Panc1 (cell line): ENCODE results near the gene EIF4E3. TPM values are rescaled to one million over a fixed set of nuclear protein-coding genes. Genes with fewer than 3 reads are reported as not detected.

ENCODE experiments used
- ATAC-seq: fragments of 200-7000 bp; cut with Tn5 transposase; 2 replicates; pipeline ENCODE4 v1.9.1; 2020; ENCODE audit warnings: mild to moderate bottlenecking, moderate library complexity
- BruUV-seq: library from RNA; stranded (reverse); fragments of 400-500 nt; replicated peaks from 2 replicates; lab custom pipeline; 2021; lab: Mats Ljungman, UMichigan
- CTCF ChIA-PET: fragments of 300-600 bp; sonication (Branson Sonifier 250); formaldehyde crosslinking; loops from one replicate; lab custom pipeline; 2022; ENCODE audit warnings: antibody characterized with exemption; lab: Charles Lee
- POLR2A ChIA-PET: fragments of 300-600 bp; sonication (Branson Sonifier 250); formaldehyde crosslinking; loops from one replicate; lab custom pipeline; 2022; ENCODE audit warnings: antibody characterized with exemption; lab: Charles Lee
- DNase-seq: peaks from one replicate; pipeline ENCODE4 v3.0.0-alpha.2; 2010; ENCODE audit warnings: low read depth, low spot score
- H3K27ac ChIP-seq: 2 replicates; pipeline ENCODE4 v1.5.1; 2011; ENCODE audit warnings: mild to moderate bottlenecking, low read length, inconsistent platforms
- H3K27me3 ChIP-seq: fragments of 200-500 bp; sonication (Bioruptor generic); 2 replicates; pipeline ENCODE4 v1.6.0; 2014; ENCODE audit warnings: low read length, inconsistent platforms; ENCODE audit not compliant: control insufficient read depth, insufficient read depth
- H3K36me3 ChIP-seq: fragments of 200-500 bp; sonication (Bioruptor generic); 2 replicates; pipeline ENCODE4 v1.5.1; 2014; ENCODE audit warnings: inconsistent platforms, mild to moderate bottlenecking, low read length, moderate library complexity; ENCODE audit not compliant: control insufficient read depth, insufficient read depth
- H3K4me1 ChIP-seq: 2 replicates; pipeline ENCODE4 v1.5.1; 2011; ENCODE audit warnings: inconsistent platforms, mild to moderate bottlenecking, low read length, moderate library complexity; ENCODE audit not compliant: control insufficient read depth, insufficient read depth
- H3K4me3 ChIP-seq, 2 experiments: 2 replicates each; pipeline ENCODE4 v1.5.1; 2011 to 2012; ENCODE audit warnings: low read depth in 2 of 2, low read length in 2 of 2, mild to moderate bottlenecking in 2 of 2, inconsistent platforms in 1 of 2, moderate library complexity in 1 of 2
- H3K9me3 ChIP-seq: fragments of 200-500 bp; sonication (Bioruptor generic); 2 replicates; pipeline ENCODE4 v1.5.1; 2014; ENCODE audit warnings: low read depth, mild to moderate bottlenecking, inconsistent platforms, low read length, moderate library complexity; ENCODE audit not compliant: control insufficient read depth, insufficient read depth
- CTCF ChIP-seq: fragments of 450-650 bp; IDR thresholded peaks from 2 replicates; pipeline ENCODE4 v1.5.1; 2017; ENCODE audit warnings: mild to moderate bottlenecking
- POLR2AphosphoS5 ChIP-seq: IDR thresholded peaks from 2 replicates; pipeline ENCODE4 v1.6.1; 2012; ENCODE audit warnings: mild to moderate bottlenecking, low read depth, low read length, moderate library complexity
- REST ChIP-seq, 2 experiments: IDR thresholded peaks; 2 replicates each; pipeline ENCODE4 v1.6.1; 2011 to 2012; ENCODE audit warnings: low read depth in 2 of 2, control low read depth in 1 of 2, low read length in 1 of 2, mild to moderate bottlenecking in 1 of 2, moderate library complexity in 1 of 2; ENCODE audit not compliant: insufficient read depth in 1 of 2
- SIN3A ChIP-seq: IDR thresholded peaks from 2 replicates; pipeline ENCODE4 v1.6.1; 2012; ENCODE audit warnings: low read depth, mild to moderate bottlenecking, low read length, moderate library complexity, borderline replicate concordance; ENCODE audit not compliant: insufficient read depth
- TCF7L2 ChIP-seq: IDR thresholded peaks from 2 replicates; pipeline ENCODE4 v1.6.1; 2011; ENCODE audit warnings: mild to moderate bottlenecking, low read depth, low read length, inconsistent platforms
- in situ Hi-C: cut with HindIII; loops from 2 replicates; pipeline ENCODE4 v1.10.0; 2016; ENCODE audit warnings: low sequenced_read_pairs, low pct_unique_long_range_greater_than_20kb
- intact Hi-C: fragments of 100-400 bp; cut with micrococcal nuclease; formaldehyde crosslinking; loops from one replicate; pipeline ENCODE4 v1.10.0; 2022; ENCODE audit not compliant: unreplicated experiment
- total RNA-seq: library from RNA; stranded (reverse); gene quantifications from one replicate; pipeline ENCODE4 v1.2.1, GENCODE V29; 2021; ENCODE audit not compliant: unreplicated experiment

EIF4E3 gene
- total RNA-seq, 1 experiment from 2014 or later: 0.39 TPM

- H3K9me3 ChIP-seq: no peaks in the 10 kb centered on the region
- in situ Hi-C loops: no loop called here
Observed at GRCh38 chr3:71629711-71630110, 95.5 kb downstream of the EIF4E3 start.

GRCh38 chr3:71629289-71629688, 95.9 kb downstream of the EIF4E3 start:
- ATAC-seq: no peak
- in situ Hi-C loops (no loop called here), intact Hi-C loops (no loop called here)
- Histone ChIP-seq H3K4me3 (no peak overlapping the region), H3K36me3 (no peaks in the 10 kb centered on the region), H3K4me1 (no peaks in the 10 kb centered on the region), H3K27me3 (no peaks in the 10 kb centered on the region), H3K9me3 (no peaks in the 10 kb centered on the region), H3K27ac (no peak overlapping the region)
- no peak for DNase-seq
- POLR2A ChIA-PET: no interaction called here
- BruUV-seq: no TSS peak
- CTCF ChIA-PET: no interaction called here
- TF ChIP-seq CTCF: no peak
- no peak for TF ChIP-seq REST (IDR thresholded peaks at IDR 0.05; ENCODE audit: insufficient read depth in 1 of 2, low read depth in 2 of 2, low read length in 1 of 2)
- TF ChIP-seq SIN3A: no peak
- no peak for TF ChIP-seq TCF7L2
- no peak for TF ChIP-seq POLR2AphosphoS5

More at GRCh38 chr3:71629711-71630110, 95.5 kb downstream of the EIF4E3 start:
- Histone ChIP-seq H3K4me3 (no peak overlapping the region), H3K4me1 (no peaks in the 10 kb centered on the region), H3K36me3 (no peaks in the 10 kb centered on the region), H3K27me3 (no peaks in the 10 kb centered on the region), H3K27ac (no peak overlapping the region)
- ChIA-PET CTCF (no interaction called here), POLR2A (no interaction called here)
- BruUV-seq: no TSS peak
- no peak for TF ChIP-seq POLR2AphosphoS5
- TF ChIP-seq SIN3A: no peak
- TF ChIP-seq CTCF: no peak
- no peak for TF ChIP-seq REST (IDR thresholded peaks at IDR 0.05; ENCODE audit: insufficient read depth in 1 of 2, low read depth in 2 of 2, low read length in 1 of 2)
- DNase-seq (no peak), ATAC-seq (no peak)
- intact Hi-C loops: no loop called here
